ENCODE measurements around the gene MPV17.

Gene MPV17

DNA sequence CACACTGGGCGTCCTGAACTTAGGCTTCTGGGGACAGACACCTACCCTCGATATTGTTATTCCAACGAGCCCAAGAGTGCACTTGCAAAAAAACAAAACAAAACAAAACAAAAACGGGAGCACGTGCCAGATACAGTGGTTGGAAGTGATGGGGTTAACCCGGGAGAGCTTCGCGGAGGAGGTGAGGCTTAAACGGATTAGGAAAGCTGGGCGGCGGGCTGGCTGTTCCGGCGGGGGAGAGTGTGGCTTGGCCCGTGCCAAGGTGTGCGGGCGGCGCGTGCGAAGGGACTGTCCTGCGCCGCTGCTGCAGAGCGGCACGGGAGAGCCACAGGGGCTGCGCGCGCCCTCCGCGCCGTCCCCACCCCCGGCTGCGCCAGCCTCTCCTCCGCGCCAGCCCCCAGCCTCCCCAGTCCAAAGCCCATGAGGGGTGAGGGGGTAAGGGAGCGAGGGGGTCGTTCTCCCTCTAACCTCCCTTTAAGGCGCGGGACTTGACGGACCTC lies 58.6 kb downstream of the MPV17 start:
- DNase-seq, result no peak

DNA sequence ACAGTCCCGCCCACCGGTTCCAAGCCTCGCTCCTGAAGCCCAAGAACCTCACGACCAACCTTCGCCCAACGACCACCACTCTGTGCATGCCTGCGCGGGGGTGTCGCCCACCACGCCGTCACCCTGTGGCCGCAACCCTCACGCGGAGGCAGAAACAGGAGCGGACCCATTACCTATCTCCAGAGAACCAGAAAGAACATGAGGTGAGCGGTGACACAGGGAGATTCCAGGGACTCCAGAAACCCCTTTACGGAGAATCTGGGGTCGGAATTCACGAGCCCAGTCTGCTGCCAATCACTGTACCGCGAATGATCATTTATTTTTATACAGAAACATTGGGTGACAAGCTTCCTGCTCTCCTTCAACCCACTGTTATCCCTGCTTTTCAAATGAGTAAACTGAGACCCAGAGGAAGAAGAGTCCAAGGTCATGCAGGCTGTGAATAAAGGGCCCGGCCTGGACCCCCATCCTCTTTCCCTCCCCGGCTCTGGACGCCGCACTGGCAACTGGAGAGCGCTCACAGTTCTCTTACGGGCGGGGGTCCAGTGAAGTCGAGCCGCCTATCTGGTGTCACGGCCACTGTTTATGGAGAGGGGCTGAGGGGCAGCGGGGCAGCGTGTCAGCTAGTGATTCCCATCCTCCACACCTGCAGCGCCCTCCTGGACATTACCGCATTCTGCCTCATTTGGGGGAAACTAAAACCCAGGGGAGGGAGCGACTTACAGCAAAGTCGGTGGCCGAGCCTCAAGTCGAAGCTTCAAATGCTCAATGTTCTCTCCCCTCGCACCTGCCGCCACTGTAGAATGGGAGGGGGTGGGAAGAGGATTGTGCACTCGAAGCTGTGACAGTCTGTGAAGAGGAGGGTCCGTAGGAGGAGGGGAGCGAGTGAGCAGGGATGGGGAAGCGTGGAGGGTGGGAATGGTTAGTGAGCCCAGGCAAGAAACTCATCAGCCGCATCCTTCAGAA lies 59.3 kb downstream of the MPV17 start:
- DNase-seq, result no peak

DNA sequence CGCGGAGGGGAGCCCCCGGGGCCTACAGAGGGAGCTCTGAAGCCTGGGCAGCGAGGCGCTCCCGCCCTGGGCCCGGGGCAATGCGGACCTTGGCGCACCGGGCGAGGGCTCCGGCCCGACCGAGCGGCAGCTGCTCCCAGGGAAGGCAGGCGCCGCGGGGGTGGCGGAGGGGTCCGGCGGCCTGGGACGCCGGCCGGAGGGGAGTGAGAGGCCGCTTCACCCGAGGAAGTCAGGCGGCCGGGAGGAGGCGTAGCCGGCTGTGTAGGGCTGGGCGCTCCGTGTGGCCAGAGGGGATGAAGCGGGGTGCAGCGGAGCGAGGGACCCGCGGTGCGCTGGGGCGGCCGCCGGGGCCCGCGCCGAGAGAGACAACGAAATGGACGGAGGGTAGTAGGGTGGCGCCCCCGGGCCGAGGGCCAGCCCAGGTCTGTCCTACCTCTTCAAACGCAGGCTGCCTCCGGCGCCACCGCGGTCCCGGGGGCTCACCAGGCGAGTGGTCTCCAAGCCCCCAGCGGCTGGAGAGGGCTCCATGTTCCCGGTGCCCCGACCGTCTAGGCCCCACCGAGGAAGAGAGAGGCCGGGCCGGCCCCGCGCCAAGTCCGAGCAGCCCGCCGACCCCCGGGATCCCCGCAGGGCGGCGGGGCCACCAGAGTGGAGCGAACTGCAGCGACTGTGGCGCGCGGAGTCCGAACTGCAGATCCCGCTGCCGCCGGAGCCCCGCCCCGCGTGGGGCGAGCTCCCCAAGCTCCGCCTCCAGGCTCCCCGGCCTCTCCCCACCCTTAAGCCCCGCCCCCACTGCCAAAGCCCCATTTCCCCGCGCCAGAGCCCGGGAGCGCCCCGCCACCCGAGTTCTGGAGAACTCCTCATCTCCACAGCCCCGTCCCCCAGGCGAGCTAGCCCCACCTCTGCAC lies 60.3 kb downstream of the MPV17 start, which contains the start of gene SLC30A3:
Gene SLC30A3 (minus strand): TSS at position 669 of the 908 bp plus-strand sequence. CDS start 141 bp downstream, at position 528.
- DNase-seq, result peak; percentile 48 to 76

DNA sequence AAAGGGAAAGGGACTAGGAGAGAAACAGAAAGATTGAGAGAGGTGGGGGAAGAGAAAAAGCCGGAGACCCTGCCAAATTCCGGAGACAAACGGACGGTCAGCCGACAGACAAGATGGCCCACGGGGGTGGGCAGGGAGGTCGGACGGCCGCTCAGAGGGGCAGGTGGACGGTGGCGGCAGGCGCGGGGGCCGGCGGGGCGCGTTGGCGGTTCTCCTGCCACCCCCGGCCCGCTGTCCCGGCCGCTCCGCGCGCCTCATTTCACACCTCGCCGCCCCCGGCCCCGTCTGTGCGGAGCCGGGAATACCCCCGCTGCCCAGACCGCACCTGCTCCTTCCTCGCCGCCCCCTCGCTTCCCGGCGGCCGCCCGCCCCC lies 61.0 kb downstream of the MPV17 start:
- DNase-seq, result no peak

DNA sequence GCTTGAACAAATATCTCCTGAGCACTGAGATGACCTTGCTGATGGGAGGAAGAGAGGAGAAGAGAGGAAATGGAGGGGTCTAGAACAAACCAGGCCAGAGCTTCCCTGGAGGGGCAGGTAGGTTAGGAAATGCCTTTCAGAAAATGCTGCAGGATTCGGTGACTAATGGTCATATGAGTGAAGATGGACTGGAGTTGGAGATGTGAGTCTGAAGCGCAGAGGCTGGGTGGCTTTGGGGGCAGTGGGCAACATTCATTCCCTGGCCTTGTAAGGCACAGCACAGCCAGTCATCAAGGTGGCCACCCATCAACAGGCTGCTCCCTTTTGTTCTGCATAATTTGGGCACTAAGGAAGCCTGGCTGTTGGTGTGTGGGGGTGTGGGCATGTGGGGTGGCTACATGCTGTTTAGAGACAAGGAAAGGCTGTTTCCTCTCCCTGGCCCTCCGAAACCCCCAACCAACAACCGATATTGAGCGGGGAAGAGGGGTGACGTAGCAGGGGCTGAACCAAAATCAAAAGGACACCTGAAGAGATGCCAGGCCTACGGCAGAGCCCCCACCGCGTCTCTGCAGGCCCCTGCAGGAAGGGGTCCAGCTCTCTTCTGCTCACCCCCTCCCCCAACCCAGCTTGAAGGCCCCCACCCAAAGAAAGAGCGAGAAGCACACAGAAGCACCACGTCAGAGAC lies 61.5 kb downstream of the MPV17 start:
- DNase-seq, result no peak
